Activated CD4-positive, alpha-beta T cell treated with anti-CD3 and anti-CD28 coated beads, Interleukin-2, Interleukin-6, amounts not matched to agents 100 ng/mL and 50 ng/mL, durations not matched to agents 16 hours and 8 hours (primary cell): ENCODE results near the gene PRKCQ.
"Not testable (repeated sequence)": the region's sequence is repeated elsewhere in the genome, so short reads cannot be mapped to it uniquely, and the experiment has no call there.

Source experiments
- DNase-seq: peaks from one replicate; pipeline ENCODE4 v3.0.0-alpha.2; 2020

Gene PRKCQ

DNA sequence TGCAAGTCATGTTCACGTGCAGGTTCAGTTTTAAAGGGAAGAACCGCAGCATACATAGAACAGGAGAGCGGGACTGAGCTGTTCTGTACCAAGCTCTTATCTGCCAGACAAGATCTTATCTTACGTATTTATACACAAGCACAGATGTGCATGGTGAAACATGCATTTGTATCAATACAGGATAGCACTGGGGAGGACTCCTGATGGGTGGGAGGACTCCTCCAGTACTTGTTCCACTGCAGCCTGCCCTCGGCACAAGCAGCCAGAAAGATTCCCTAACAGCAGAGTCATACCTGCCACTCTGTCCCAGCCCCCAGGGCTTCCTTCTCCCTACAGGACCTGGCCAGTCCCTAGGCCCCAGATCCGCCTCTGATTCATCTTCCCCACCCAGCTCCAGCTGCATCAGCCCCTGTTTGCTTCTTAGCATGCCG, 13.2 kb upstream of the PRKCQ start:
- DNase-seq: peak; percentile 52

DNA sequence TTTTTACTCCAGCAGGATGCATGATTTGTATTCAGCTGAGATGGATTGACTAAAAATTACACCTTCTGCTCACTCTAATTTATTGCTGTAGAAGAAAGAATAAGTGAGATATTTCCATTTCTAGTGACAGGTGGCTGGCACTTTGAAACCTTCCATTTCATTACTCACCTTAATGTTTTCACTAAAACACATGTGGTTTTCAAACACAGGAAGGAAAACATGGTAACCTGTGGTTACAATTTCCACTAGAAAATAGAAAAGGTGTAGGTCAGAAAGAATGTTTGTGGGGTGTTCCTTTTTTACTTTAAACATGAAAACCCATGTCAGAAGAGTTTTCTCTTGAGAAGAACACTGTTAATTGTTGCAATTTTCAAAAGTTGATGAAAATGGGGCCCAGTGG, 12.0 kb upstream of the PRKCQ start:
- peak; percentile 59 for DNase-seq

DNA sequence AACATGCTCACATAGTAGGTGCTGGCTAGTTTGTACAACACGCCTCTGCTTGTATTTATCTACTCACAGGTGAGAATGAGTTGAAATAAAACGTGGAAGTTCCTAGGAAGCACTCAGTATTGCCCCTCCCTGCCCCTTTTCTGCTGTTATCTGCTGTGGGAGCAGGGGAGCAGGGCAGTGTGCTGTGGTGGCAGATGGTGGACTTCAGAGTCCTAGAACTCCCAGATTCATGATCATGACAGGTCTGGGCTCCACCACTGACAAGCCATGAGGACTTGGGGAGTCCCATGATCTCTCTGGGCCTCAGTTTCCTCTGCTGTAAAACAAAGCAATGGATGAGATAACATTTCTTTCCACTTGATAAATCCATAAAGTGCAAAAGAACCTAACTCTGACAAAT, 11.6 kb upstream of the PRKCQ start:
- no peak for DNase-seq

DNA sequence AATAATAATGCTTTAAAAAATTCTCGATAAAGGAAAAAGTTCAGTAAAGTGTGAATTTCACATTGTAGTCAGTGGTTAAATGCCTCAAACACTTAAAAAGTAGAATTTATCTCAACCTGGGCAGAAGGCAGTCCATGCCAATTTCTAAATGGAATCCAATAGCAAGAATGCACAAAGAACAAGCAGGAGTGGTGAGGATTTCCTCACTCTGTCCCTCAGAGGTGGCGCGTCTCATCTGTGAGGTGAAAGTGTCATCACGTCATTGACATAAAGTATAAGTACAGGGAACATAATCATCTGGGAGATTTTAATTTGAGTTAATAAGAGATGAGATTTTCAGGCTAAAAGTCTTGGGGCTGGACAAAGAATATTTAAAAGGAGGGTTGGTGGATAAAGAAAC, 10.0 kb upstream of the PRKCQ start:
- no peak for DNase-seq

DNA sequence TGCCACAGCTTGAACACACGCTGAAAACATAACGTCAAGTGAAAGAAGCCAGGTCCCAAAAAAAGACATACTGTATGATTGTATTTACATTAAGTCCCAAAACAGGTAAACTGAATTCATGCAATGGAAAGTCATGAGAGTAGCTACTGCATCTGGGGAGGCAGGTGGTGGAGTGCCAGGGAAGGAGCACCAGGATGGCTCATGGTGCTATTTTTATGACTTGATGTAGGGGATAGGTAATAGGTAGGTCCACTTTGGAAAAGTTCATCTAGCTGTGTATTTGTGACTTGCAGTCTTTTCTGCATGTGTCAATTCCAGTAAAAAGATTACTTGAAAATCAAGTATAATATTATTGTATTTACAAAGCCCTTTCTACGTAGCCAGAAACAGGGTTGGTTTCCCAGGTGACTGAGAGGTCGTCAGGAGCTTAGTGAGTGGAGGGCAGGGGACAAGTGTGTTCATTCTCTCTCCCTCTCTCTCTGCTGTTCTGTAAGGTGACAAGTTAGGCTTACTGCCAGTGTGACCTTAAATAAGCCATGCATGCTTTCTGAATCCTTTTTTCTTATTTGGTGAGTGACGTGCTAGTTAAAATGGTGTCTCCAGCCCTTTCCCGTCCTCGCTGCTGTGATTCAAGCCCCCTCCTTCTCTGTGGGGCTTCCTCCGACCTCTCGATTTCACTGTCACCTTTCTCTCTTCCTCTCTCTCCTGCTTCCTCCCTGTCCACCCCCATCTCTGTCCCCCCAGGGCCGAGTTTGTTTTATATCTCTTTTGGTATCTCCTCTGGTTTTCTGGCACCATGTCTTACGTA, 9.4 kb upstream of the PRKCQ start:
- DNase-seq: no peak

DNA sequence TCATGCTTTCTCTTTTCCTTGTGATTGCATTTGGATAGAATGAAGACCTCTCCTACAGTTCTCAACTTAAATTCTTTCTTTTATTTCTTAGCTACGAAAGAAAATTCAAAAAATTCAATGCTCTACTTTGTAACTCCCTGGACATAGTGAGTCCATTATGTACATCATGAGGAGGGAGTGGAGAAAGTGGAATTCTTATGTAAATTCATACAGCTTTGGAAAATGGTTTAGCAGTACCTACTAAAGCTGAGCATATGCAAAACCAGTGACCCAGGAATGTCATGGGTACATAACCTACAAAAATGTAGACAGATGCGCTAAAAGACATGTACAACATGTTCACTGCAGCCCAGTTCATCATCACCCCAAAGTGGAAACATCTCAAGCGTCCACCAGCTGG, 8.8 kb upstream of the PRKCQ start:
- DNase-seq: no peak

DNA sequence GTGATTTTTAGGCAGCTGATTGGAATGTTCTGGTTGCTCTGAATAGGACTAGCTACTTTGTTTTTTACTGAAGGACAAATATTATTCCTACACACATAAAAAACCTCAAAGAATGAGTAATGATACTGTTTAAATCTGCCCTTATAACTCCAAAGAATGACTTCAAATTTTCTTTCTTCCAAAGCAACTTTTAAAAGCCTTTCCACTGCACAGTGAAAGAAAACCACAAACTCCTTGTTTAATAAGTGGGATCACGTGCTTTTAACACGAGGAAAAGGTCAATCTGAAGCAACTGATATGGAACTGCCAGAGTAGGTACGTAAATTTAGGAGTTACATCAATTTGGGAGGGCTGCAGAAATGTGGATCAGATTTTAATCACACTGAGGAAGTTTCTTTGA, 8.0 kb upstream of the PRKCQ start:
- no peak for DNase-seq

DNA sequence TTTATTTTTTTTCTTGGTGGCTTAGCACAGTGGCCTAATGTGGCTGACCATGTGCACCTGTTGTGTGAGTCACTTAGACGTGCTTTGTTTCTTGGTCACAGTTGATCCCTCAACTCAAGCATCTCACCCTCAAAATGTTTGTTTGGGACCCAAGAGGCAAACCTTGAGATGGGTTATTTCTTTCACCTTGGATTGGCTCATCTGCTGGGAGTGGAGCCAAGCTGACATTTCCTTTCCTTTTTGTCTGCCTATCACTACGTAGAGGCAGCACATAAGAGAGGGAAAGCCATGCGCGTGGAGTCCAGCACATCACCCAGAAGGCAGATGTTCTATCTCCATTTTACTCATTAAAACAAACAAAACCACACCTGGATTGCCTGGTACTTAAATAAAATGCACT, 6.4 kb upstream of the PRKCQ start:
- DNase-seq: peak; percentile 48

DNA sequence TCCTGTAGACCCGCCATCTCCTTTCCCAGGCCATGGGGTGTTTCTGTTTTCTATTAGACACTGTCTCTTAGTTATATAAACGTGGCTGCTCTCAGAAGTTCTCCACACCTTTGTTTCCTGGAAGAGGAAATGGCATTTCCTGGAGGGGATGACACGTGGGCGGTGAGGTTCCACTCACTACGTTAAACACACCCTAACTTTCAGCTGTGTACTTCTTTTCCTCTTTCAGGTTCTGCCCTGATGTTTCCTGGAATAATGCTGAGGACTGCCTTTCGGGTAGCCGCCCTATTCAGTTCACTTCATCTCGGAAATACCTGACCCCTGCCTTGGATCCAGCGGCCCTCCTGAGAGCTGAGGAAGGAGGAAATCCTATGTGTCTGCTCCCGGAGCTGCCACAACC, 3.4 kb upstream of the PRKCQ start:
- peak; percentile 88 for DNase-seq

DNA sequence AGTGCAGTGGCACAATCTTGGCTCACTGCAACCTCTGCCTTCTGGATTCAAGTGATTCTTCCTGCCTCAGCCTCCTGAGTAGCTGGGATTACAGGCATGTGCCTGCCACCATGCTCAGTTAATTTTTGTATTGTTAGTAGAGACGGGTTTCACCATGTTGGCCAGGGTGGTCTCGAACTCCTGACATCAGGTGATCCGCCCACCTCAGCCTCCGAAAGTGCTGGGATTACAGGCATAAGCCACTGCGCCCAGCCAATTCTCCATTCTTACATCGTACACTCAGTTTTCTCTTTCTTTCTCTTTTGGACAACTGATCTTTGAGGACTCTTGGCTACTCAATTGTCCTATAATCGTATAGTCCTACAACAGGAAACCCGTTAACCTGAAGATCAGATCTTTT, 2.8 kb upstream of the PRKCQ start:
- DNase-seq: not testable (repeated sequence)

DNA sequence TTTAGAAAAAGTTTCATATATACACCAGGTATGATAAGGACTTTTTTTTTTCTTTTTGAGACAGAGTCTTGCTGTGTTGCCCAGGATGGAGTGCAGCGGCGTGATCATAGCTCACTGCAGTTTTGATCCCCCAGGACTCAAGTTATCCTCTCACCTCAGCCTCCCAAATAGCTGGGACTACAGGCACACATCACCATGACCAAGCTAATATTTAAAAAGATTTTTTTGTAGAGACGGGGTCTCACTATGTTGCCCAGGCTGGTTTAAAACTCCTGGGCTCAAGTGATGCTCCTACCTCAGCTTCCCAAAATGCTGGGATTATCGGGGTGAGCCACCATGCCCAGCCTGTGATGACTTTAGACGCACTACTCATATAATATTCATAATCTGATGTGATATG, 2.2 kb upstream of the PRKCQ start:
- DNase-seq: no peak

DNA sequence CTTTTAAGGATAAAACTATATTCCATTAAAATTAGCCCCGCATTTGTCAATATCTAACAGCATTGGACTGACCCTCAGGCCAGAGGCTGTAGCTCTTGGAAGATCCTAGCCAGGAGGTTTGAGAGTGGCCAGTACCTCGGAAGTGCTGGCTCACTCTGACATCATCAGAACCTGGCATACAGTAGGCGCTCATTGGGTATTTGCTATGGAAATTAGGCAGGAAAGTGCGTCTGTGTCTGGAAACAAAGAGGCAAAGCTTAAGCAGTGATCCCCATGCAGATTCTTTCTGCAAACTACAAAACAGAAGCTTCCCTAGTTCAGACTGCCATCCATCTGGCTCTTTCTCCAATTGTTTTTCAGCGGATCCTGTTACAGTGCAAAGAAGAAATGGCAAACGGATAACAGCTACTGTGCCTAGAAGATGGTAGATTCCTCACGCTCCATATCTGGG, 1.7 kb upstream of the PRKCQ start:
- peak; percentile 67 for DNase-seq

DNA sequence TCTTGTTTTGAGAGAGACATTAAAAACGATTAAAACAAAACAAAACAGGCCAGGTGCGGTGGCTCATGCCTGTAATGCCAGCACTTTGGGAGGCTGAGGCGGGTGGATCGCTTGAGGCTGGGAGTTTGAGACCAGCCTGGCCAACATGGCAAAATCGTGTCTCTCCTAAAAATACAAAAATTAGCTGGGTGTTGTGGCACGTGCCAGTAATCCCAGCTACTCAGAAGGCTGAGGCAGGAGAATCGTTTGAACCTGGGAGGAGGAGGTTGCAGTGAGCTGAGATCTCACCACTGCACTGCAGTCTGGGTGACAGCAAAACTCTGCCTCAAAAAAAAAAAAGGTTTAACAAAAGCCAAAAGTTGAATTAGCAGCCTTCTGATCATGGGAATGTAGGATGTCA, 1.1 kb upstream of the PRKCQ start:
- not testable (repeated sequence) for DNase-seq

DNA sequence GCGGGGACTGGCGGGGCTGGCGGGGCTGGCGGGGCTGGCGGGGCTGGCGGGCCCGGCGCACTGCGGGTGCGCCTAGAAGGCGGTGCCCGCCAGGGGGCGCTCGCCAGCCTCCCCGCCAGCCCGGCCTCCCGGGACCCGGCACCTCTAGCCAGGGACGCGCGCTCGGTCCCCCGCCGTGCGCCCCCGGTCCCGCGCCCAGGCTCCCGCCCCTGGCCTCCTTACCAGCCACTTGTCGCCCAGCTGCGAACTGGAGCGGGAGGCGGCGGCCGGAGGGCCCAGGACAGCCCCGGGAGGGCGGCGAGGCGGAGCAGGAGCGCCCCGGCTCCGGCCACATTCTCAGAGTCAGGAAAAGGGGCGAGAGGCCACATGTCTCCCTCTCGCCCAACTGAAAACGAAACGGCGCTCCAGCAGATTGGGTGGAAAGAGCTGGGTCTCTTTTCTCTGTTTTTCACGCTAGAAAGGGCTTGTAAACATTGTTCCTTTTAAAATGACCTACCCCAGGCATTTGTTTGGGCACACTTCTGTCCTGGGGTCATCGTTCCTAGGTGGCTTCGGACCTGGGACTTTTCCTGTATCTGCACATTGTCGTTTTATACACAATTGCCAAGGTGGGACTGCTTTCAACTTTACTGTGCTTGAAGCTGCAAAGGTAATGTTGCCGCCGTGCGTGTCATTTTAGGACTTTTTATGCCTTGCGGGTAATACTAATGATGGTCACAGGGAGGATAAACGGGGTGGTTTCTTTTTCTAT, 378 bp upstream of the PRKCQ start:
- DNase-seq: peak; percentile 91

DNA sequence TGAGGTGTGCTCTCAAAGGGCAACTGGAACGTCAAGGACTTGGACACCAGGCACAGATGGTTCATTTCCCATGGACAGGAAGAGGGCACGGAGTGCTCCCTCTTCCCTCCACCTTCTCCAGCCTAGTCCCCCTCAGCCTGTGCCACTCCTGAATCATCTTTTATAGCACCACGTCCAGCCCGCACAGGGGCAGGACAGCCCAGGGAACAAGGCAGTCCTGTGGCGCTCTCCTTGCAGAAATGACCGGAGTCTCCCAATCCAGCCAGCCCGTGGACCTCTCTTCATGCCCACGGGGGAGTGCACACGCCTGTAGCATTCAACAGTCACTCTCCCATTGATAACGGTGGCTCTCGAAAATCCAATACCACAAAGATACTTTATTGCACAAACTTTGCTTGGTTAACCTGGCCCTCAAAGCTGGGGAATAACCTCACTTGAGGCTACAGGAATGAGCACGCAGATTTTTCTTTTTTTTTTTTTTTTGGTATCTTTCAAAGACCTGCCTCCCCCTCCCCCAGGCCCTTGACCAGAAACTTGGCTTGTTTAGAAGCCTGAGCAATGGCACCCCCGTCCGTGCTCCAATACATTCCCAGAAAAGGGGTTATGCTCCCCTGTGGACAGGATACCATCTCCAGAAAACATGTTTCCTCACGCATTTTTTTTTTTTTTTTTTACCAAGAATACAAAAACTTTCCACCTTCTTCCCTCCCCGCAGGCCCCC, 733 bp downstream of the PRKCQ start:
- DNase-seq: peak; percentile 63

DNA sequence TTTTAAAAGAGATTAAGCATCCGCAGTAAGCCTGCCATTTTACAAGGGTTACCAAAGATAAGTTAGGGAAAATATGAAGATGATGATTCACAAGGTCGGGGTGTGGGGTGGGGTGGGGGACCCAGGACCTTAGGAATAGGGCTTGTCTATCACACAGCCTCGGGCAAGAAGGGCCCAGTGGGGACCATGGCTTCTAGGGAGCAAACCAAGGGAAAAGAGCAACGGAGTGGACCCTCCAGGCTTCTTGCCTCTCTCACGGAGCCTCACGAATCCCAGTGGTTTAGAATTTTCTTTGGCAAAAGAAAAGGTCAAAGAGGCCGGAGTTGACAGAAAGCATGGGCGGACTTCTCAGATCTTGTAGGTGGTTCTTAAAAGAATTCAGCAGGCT, 1.3 kb downstream of the PRKCQ start:
- no peak for DNase-seq

DNA sequence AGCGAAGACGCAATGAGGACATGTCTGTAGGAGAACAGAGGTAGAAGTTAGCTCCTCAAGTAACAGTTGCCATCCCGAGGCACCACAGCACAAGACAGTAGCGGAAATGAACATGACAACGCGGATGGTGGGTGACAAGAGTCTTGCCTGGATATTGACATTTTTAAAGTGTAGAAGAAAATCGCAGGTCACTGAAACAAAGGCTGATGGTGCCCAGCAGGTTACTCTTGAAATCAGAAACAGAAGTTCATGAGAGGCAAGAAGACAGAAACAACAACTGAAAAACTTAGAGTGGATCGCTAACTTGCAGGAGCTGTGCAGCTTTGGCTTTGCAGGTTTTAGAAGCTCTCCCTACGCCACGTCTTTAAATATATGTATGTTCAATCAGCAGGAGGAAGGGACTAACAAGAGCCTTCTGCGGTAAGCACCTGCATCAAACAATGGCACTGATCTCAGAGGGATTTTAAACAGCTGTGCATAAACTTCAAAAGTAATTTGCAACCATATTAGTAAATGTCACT, 1.8 kb downstream of the PRKCQ start:
- DNase-seq: peak; percentile 58

DNA sequence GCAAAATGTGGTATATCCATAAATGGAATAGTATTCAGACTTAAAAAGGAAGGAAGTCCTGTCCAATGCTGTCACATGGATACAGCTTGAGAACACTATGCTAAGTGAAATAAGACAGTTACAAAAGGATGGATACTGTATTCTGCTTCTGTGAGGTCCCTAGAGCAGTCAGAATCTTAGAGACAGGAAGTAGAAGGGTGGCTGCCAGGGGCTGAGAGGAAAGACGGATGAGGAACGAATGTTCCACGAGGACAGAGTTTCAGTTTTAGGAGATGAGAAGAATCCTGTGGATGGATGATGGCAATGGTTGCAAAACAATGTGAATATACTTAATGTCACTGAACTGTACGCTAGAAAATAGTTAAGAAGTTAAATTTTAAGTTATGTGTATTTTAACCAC, 3.8 kb downstream of the PRKCQ start:
- DNase-seq: peak; percentile 50

DNA sequence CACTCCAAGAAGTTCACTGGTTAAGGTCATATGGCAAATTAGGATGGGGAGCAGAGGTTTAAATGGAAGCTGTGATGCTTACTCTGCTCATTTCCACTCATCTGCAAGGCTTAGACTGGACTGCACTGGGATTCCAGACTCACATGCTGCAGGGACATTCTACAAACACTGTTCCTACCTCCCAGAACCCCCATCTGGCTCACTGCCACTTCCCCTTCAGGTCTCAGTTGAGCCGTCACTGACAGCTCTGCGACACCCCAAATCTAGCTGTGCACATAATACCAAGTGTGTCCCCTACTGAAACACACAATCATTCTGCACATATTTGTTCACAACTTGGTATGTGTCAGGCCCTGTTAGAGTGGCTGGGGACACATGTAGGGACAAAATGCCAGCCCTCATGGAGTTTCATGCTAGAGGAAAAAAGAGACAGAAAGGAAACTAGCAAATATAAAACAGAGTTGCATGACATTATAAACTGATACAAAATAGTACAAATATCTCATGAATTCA, 5.4 kb downstream of the PRKCQ start:
- DNase-seq: no peak

DNA sequence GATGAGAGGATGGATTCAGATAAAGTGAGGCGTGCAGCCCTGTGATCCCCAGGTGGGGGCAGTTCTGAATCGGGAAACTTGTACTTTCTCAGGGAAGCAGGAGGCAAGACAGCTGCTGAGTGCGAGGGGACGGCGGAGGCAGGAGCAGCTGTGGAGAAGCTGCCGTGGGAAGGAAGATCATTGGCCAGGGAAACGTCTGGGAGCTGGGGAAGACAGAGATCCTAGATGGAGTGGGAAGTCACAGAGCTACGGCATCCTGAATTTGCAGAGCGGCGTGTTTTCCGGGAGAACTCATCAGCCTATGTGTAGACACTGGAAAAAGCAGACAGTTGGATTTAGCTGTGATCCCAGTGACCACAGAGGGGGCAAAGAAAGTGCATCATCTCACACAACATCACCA, 9.2 kb downstream of the PRKCQ start:
- DNase-seq: no peak

DNA sequence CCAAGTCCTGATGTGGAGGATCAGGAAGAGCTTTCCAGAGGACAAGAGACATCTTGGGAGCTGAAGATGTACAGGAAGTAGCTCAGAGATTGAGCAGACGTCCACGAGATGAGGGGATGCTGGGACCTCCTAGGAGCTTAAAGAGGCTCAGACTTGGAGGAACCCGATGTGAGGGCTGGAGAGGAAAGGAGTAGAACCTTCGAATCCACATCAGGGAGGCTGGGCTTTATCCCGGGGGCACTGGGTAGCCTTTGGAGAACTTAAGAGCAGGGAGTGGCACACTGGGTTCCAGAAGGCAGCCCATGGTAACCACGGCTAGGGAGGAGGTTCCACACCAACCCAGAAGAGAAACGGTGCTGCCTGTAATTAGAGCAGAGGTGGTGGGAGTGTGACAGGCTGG, 10.8 kb downstream of the PRKCQ start:
- DNase-seq: no peak

DNA sequence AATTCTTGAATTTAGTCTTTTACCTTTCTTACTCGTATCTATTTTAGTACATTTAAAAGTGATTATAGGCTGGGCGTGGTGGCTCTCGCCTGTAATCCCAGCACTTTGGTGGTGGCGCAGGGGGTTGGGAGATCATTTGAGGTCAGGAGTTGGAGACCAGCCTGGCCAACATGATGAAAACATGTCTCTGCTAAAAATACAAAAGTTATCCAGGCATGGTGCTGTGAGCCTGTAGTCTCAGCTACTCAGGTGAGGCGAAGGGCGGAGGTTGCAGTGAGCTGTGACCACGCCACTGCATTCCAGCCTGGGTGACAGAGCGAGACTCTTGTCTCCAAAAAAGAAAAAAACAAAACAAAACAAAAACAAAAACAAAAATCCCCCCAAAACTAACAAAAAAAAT, 12.2 kb downstream of the PRKCQ start:
- DNase-seq: no peak

DNA sequence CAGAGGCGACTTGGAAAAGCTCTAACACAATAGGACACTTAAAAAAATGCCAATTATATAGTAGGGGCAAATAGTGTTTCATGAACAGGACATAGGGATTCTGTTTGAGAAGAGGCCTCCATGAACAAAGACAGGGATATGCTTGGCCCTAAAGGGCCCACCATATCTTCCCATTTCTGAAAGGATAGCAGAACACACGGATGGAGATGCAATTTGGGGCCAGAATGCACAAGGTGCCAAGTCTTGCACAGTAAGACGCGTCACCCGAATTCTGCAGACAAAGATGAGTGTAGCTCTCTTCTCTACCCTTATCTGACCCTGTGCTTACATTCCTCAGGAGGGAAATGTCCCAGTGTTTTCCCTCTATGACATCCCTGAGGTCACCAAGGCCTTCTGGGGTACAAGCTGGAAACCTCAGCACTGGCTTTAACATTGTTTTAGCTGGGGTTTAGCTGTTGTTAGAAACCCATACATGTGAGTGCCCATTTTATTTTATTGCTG, 12.8 kb downstream of the PRKCQ start:
- no peak for DNase-seq
